Articular chondrocyte of knee joint (primary cell): ENCODE data around the gene EDN2. TPM values are rescaled to one million over a fixed set of nuclear protein-coding genes. Genes with fewer than 3 reads are reported as not detected.

Experiments
- small RNA-seq: library from RNA; depleted of rRNA; stranded (forward); fragments of <200 nt; gene quantifications from one replicate; pipeline ENCODE3, GENCODE V24; 2012
- total RNA-seq: library from RNA; depleted of rRNA; stranded (reverse); fragments of >200 nt; gene quantifications from 2 replicates; pipeline ENCODE4 v1.2.3, GENCODE V29; 2012

EDN2 gene
- not detected in 2 replicates for total RNA-seq

GRCh38 chr1:41484402-41485241 is at the start of gene EDN2:
Gene EDN2, minus strand, starts transcription at chr1:41484683. Its CDS starts 82 bp downstream, at chr1:41484601.

Small RNAs within 50 kb of the gene (small RNA-seq; reads per million reads assigned to genes)
- gene RNA5SP45: not detected

Other genes with a start within 250 kb of the EDN2 start
- 29.0 and 36.0 TPM in 2 replicates for gene SCMH1, start 242.4 kb downstream of the EDN2 start, total RNA-seq
- 0.11 and 0.13 TPM in 2 replicates for gene FOXO6, start 123.2 kb downstream of the EDN2 start, total RNA-seq